Esophagus squamous epithelium (tissue), 5 donors: ENCODE measurements around the gene SMYD3. TPM values are rescaled to one million over a fixed set of nuclear protein-coding genes. Genes with fewer than 3 reads are reported as not detected.

ENCODE experiments used
- DNase-seq: peaks from one replicate; lab custom pipeline; 2025; lab: John Stamatoyannopoulos, UW
- H3K27ac ChIP-seq, 4 donors: fragments of 200-600 bp; sonication (generic); one replicate each; pipeline ENCODE4 v1.5.1; 2016 to 2019; ENCODE audit warnings: mild to moderate bottlenecking in 1 of 4
- H3K27me3 ChIP-seq, 4 donors: fragments of 200-600 bp; sonication (generic); 1 replicate in 3 of 4; 2 replicates in 1 of 4; pipeline versions ENCODE4 v1.5.1 to v1.6.0; 2017 to 2021; ENCODE audit warnings: antibody characterized with exemption in 1 of 4
- H3K36me3 ChIP-seq, 3 donors: fragments of 200-600 bp; sonication (generic); one replicate each; pipeline ENCODE4 v1.5.1; 2016 to 2019
- H3K4me1 ChIP-seq, 3 donors: fragments of 200-600 bp; sonication (generic); one replicate each; pipeline ENCODE4 v1.5.1; 2017 to 2019
- H3K4me3 ChIP-seq, 4 donors: fragments of 200-600 bp; sonication (generic); 1 replicate in 3 of 4; 2 replicates in 1 of 4; pipeline ENCODE4 v1.5.1; 2016 to 2019; ENCODE audit warnings: mild to moderate bottlenecking in 2 of 4, moderate library complexity in 1 of 4
- H3K9me3 ChIP-seq, 3 donors: fragments of 200-600 bp; sonication (generic); one replicate each; pipeline ENCODE4 v1.5.1; 2016 to 2019
- CTCF ChIP-seq, 6 experiments: fragments of 450-650 bp in 4 of 6; fragments of 200-600 bp in 2 of 6; sonication (generic) in 2 of 6; IDR thresholded peaks; one replicate each; pipeline ENCODE4 v1.5.1; 2016 to 2019; ENCODE audit warnings: antibody characterized with exemption in 6 of 6, mild to moderate bottlenecking in 4 of 6, moderate library complexity in 4 of 6
- POLR2A ChIP-seq, 4 donors: fragments of 450-650 bp; IDR thresholded peaks; one replicate each; pipeline ENCODE4 v1.6.1; 2017; ENCODE audit warnings: antibody characterized with exemption in 4 of 4, mild to moderate bottlenecking in 4 of 4, moderate library complexity in 3 of 4
- whole genome bisulfite sequencing, 2 donors: methylation state at CpG; one replicate each; pipeline ENCODE4 v1.1.5; 2018; 5-methylcytosine and 5-hydroxymethylcytosine counted together
- intact Hi-C: fragments of 100-400 bp; cut with DNase I; formaldehyde crosslinking; loops from one replicate; pipeline ENCODE4 v1.15.0; 2022
- total RNA-seq, 4 donors: library from RNA; depleted of rRNA; stranded (reverse); fragments of >200 nt; gene quantifications; one replicate each; pipeline ENCODE4 v1.1.0, GENCODE V29; 2016
- donor health status: DM: yes; HTN: yes; CAD: no.

SMYD3 gene
- total RNA-seq, 4 donors from 2014 or later, result 8.4 to 15.8 (median 11.5) TPM

GRCh38 chr1:246182149-246182851 is 324.8 kb downstream of the SMYD3 start:
- intact Hi-C loops, result no loop called here
- Histone ChIP-seq H3K27ac (no peak overlapping the region), H3K4me1 (no peaks in the 10 kb centered on the region), H3K9me3 (no peaks in the 10 kb centered on the region), H3K4me3 (no peak overlapping the region), H3K27me3 (no peaks in the 10 kb centered on the region), H3K36me3 (no peaks in the 10 kb centered on the region)
- DNase-seq, result no peak
- whole genome bisulfite sequencing, 2 donors, result 73 to 80% methylated on average over 3 of the region's 3 CpGs
- TF ChIP-seq CTCF (IDR thresholded peaks at IDR 0.05), result no peak
- TF ChIP-seq POLR2A (IDR thresholded peaks at IDR 0.05), result no peak

- H3K27me3 ChIP-seq, result no peaks in the 10 kb centered on the region
- DNase-seq, result no peak
- intact Hi-C loops, result no loop called here
- no peaks in the 10 kb centered on the region for H3K36me3 ChIP-seq
- H3K4me3 ChIP-seq, result no peak overlapping the region
- no peaks in the 10 kb centered on the region for H3K4me1 ChIP-seq
- TF ChIP-seq CTCF (IDR thresholded peaks at IDR 0.05) (no peak), POLR2A (IDR thresholded peaks at IDR 0.05) (no peak)
- no peak overlapping the region for H3K27ac ChIP-seq
- no peaks in the 10 kb centered on the region for H3K9me3 ChIP-seq
Observed at GRCh38 chr1:246181241-246181640, 325.8 kb downstream of the SMYD3 start.

GRCh38 chr1:246179401-246179800 is 327.7 kb downstream of the SMYD3 start:
- no peaks in the 10 kb centered on the region for H3K36me3 ChIP-seq
- DNase-seq, result no peak
- H3K27ac ChIP-seq, result no peak overlapping the region
- no peaks in the 10 kb centered on the region for H3K4me1 ChIP-seq
- intact Hi-C loops, result no loop called here
- H3K9me3 ChIP-seq, result no peaks in the 10 kb centered on the region
- WGBS, 2 donors, result 67 to 81% methylated on average over 1 of the region's 1 CpG
- TF ChIP-seq POLR2A (IDR thresholded peaks at IDR 0.05), result no peak
- no peak for TF ChIP-seq CTCF (IDR thresholded peaks at IDR 0.05)
- no peak overlapping the region for H3K4me3 ChIP-seq
- no peaks in the 10 kb centered on the region for H3K27me3 ChIP-seq

GRCh38 chr1:246178717-246179311 is 328.3 kb downstream of the SMYD3 start:
- no peak for TF ChIP-seq POLR2A (IDR thresholded peaks at IDR 0.05)
- TF ChIP-seq CTCF (IDR thresholded peaks at IDR 0.05), result no peak
- WGBS, 2 donors, result 78 to 84% methylated on average over 6 of the region's 6 CpGs
- no peaks in the 10 kb centered on the region for H3K9me3 ChIP-seq
- no peaks in the 10 kb centered on the region for H3K36me3 ChIP-seq
- no peak overlapping the region for H3K4me3 ChIP-seq
- intact Hi-C loops, result no loop called here
- no peak for DNase-seq
- H3K27ac ChIP-seq, result no peak overlapping the region
- no peaks in the 10 kb centered on the region for H3K27me3 ChIP-seq
- H3K4me1 ChIP-seq, result no peaks in the 10 kb centered on the region

GRCh38 chr1:246176126-246177024 is 330.7 kb downstream of the SMYD3 start:
- no peak for DNase-seq

More at GRCh38 chr1:246176126-246177024, 330.7 kb downstream of the SMYD3 start:
- 74 to 79% methylated on average over 9 to 11 of the region's 11 CpGs for WGBS, 2 donors
- Histone ChIP-seq H3K36me3 (no peaks in the 10 kb centered on the region), H3K4me3 (no peak overlapping the region), H3K27me3 (no peaks in the 10 kb centered on the region), H3K27ac (no peak overlapping the region), H3K9me3 (no peaks in the 10 kb centered on the region), H3K4me1 (no peaks in the 10 kb centered on the region)
- intact Hi-C loops, result no loop called here
- no peak for TF ChIP-seq CTCF (IDR thresholded peaks at IDR 0.05)
- no peak for TF ChIP-seq POLR2A (IDR thresholded peaks at IDR 0.05)
